HL-60 (cell line): Measurements from ENCODE around the gene IQGAP2.

Experiments used
- POLR2AphosphoS5 ChIP-seq: IDR thresholded peaks from 2 replicates; pipeline ENCODE4 v1.6.1; 2012; ENCODE audit warnings: low read depth
- TF ChIP-seq, protein P1 (sequence below): IDR thresholded peaks from one replicate; pipeline ENCODE4 v1.5.1; 2011; ENCODE audit warnings: low read length, control low read depth, inconsistent platforms; ENCODE audit not compliant: insufficient read depth

DNA sequence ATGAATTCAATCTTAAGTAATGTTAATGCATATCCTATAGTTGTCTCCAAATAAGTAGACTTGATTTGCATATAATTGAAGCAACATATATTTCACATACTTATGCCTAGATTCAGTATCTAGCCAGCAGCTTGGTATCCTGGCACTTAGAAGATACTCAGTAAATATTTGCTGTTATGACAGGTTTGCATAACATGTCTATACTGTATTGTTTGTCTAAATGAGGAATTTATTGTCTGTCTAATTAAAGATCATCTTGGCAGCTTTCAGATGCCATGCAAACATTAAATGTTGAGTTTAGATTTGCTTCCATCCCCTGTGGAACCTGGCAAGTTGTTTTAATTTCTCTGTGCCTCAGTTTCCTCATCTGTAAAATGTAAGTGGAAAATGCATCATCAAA is 9.4 kb downstream of the IQGAP2 start:
- TF ChIP-seq, protein P1, sequence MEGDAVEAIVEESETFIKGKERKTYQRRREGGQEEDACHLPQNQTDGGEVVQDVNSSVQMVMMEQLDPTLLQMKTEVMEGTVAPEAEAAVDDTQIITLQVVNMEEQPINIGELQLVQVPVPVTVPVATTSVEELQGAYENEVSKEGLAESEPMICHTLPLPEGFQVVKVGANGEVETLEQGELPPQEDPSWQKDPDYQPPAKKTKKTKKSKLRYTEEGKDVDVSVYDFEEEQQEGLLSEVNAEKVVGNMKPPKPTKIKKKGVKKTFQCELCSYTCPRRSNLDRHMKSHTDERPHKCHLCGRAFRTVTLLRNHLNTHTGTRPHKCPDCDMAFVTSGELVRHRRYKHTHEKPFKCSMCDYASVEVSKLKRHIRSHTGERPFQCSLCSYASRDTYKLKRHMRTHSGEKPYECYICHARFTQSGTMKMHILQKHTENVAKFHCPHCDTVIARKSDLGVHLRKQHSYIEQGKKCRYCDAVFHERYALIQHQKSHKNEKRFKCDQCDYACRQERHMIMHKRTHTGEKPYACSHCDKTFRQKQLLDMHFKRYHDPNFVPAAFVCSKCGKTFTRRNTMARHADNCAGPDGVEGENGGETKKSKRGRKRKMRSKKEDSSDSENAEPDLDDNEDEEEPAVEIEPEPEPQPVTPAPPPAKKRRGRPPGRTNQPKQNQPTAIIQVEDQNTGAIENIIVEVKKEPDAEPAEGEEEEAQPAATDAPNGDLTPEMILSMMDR: no peak
- no peak for TF ChIP-seq POLR2AphosphoS5
